ENCODE results near the gene TAMALIN. TPM values are rescaled to one million over a fixed set of nuclear protein-coding genes. Genes with fewer than 3 reads are reported as not detected.
A peak's percentile ranks its signal among the peaks of the same experiment; 100 is the strongest.

The TAMALIN gene
- total RNA-seq, 2 donors from 2014 or later, result 5.0 to 15.2 TPM

DNA sequence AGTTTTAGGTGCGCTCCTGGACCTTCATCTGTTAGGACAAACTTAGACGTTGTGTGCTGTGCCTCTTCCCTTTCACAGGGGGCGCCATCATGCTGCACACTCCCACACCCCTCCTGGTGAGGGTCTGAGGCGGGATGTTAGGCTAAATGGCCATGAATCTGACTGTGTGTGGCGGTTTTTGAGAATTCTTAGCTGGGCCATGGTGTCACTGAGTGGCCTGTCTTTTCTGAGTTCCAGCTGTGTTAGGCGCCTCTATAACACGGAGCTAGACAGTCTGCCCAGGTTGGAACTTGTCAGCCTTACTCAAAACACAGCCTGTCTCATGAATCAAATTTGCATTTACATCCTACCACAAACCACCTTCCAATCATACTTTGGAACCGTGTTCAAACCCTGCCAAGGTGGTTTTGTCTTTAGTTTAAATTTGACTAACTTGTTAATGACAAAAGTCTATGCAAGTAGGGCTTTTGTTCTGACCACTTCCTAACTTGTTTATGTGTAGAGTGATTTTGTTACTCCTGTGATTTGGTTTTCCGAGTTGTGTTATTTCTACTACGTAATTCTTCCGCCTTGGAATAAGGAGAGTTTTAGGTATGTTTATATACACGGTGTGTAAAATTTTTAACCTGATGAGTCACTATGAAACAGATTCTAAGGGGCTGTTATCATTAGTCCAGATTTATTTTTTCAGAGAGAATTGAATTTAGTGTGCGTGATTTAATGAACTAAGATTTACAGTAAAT is 35.7 kb upstream of the TAMALIN start:
- Histone ChIP-seq H3K4me1 (peaks cover 6% of the 10 kb centered on the region), H3K9ac (ENCODE audit: low read depth in 2 of 2, low read length in 2 of 2) (no peak overlapping the region), H3K36me3 (peaks cover 4% of the 10 kb centered on the region), H3K4me3 (no peak overlapping the region), H3K9me3 (no peaks in the 10 kb centered on the region), H3K27ac (no peak overlapping the region), H3K27me3 (no peaks in the 10 kb centered on the region)
- intact Hi-C loops (cut with DNase I), result no loop called here
- TF ChIP-seq, protein P1, sequence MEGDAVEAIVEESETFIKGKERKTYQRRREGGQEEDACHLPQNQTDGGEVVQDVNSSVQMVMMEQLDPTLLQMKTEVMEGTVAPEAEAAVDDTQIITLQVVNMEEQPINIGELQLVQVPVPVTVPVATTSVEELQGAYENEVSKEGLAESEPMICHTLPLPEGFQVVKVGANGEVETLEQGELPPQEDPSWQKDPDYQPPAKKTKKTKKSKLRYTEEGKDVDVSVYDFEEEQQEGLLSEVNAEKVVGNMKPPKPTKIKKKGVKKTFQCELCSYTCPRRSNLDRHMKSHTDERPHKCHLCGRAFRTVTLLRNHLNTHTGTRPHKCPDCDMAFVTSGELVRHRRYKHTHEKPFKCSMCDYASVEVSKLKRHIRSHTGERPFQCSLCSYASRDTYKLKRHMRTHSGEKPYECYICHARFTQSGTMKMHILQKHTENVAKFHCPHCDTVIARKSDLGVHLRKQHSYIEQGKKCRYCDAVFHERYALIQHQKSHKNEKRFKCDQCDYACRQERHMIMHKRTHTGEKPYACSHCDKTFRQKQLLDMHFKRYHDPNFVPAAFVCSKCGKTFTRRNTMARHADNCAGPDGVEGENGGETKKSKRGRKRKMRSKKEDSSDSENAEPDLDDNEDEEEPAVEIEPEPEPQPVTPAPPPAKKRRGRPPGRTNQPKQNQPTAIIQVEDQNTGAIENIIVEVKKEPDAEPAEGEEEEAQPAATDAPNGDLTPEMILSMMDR (IDR thresholded peaks at IDR 0.05), result peak; percentile 47
- DNase-seq, result no peak

DNA sequence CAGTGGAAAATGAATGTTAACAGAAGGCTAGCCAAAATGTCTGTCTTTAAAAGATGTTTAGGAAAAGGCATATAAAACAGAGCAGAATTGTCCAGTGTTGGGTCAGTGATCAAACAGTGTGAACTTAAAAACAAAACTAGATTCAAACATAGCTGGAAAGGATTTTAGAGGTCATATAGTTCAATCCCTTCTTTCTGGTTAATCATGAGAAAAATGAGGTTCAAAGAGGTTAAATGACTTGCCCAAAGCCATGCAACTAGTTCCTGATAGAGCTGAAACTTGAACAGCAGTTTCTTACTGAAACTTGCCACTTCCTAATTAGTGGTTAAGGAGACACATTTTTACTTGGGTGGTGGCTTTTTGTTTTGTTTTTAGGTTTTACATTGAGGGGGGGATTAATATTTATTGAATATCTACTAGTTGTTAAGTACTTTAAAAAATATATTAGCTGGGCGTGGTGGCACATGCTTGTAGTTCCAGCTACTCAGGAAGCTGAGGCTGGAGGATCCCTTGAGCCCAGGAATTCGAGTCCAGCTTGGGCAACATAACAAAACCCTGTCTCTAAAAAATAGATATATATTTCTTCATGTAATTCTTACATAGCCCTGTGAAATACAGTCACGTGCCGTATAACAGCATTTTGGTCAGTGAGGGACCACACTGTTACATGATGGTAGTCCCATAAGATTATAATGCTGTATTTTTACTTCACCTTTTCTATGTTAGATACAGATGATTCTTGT is 34.9 kb upstream of the TAMALIN start:
- Histone ChIP-seq H3K27ac (peak overlapping the region; percentile 14), H3K4me3 (no peak overlapping the region), H3K36me3 (peaks cover 10% of the 10 kb centered on the region), H3K4me1 (peaks cover 6% of the 10 kb centered on the region), H3K27me3 (no peaks in the 10 kb centered on the region), H3K9me3 (no peaks in the 10 kb centered on the region), H3K9ac (ENCODE audit: low read depth in 2 of 2, low read length in 2 of 2) (no peak overlapping the region)
- intact Hi-C loops (cut with DNase I), result no loop called here
- TF ChIP-seq, protein P1 (IDR thresholded peaks at IDR 0.05), result no peak
- no peak for DNase-seq

GRCh38 chr12:51972422-51972812 is 34.3 kb upstream of the TAMALIN start:
- no peak for DNase-seq
- H3K9me3 ChIP-seq, result no peaks in the 10 kb centered on the region
- H3K4me1 ChIP-seq, result peaks cover 6% of the 10 kb centered on the region
- no peak overlapping the region for H3K9ac ChIP-seq (ENCODE audit: low read depth in 2 of 2, low read length in 2 of 2)
- H3K27ac ChIP-seq, result peak overlapping the region; percentile 14
- H3K27me3 ChIP-seq, result no peaks in the 10 kb centered on the region
- peaks cover 11% of the 10 kb centered on the region for H3K36me3 ChIP-seq
- intact Hi-C loops (cut with DNase I), result no loop called here
- TF ChIP-seq, protein P1 (IDR thresholded peaks at IDR 0.05), result no peak
- no peak overlapping the region for H3K4me3 ChIP-seq

GRCh38 chr12:51972849-51973273 is 33.9 kb upstream of the TAMALIN start:
- H3K9me3 ChIP-seq, result no peaks in the 10 kb centered on the region
- peaks cover 11% of the 10 kb centered on the region for H3K36me3 ChIP-seq
- peaks cover 6% of the 10 kb centered on the region for H3K4me1 ChIP-seq
- DNase-seq, result no peak
- no peaks in the 10 kb centered on the region for H3K27me3 ChIP-seq
- intact Hi-C loops (cut with DNase I), result no loop called here
- H3K4me3 ChIP-seq, result no peak overlapping the region
- H3K9ac ChIP-seq (ENCODE audit: low read depth in 2 of 2, low read length in 2 of 2), result no peak overlapping the region
- H3K27ac ChIP-seq, result no peak overlapping the region
- TF ChIP-seq, protein P1 (IDR thresholded peaks at IDR 0.05), result no peak

GRCh38 chr12:51973560-51973959 is 33.2 kb upstream of the TAMALIN start:
- TF ChIP-seq, protein P1 (IDR thresholded peaks at IDR 0.05), result no peak
- Histone ChIP-seq H3K27ac (no peak overlapping the region), H3K36me3 (peaks cover 11% of the 10 kb centered on the region), H3K9me3 (no peaks in the 10 kb centered on the region), H3K27me3 (no peaks in the 10 kb centered on the region), H3K9ac (ENCODE audit: low read depth in 2 of 2, low read length in 2 of 2) (no peak overlapping the region), H3K4me1 (peaks cover 6% of the 10 kb centered on the region), H3K4me3 (no peak overlapping the region)
- no peak for DNase-seq
- intact Hi-C loops (cut with DNase I), result no loop called here
